IMR-90 (cell line): ENCODE measurements around the gene LRP5. TPM values are rescaled to one million over a fixed set of nuclear protein-coding genes. Genes with fewer than 3 reads are reported as not detected.

ENCODE experiments used
- ATAC-seq: fragments of 200-7000 bp; cut with Tn5 transposase; 2 replicates; pipeline ENCODE4 v1.9.1; 2020; ENCODE audit warnings: low read depth, mild to moderate bottlenecking, moderate library complexity
- BruUV-seq: library from RNA; stranded (reverse); fragments of 400-500 nt; replicated peaks from 2 replicates; lab custom pipeline; 2021; lab: Mats Ljungman, UMichigan
- CTCF ChIA-PET: fragments of 300-600 bp; formaldehyde crosslinking; extraction: SDS; loops from one replicate; lab custom pipeline; 2021; ENCODE audit warnings: antibody characterized with exemption; lab: Yijun Ruan, JAX
- POLR2A ChIA-PET: fragments of 300-600 bp; sonication (Branson Sonifier 250); formaldehyde crosslinking; loops from one replicate; lab custom pipeline; 2022; ENCODE audit warnings: antibody characterized with exemption; ENCODE audit not compliant: unreplicated experiment; lab: Charles Lee
- DNase-seq: peaks from one replicate; pipeline ENCODE4 v3.0.0; 2013
- H2AFZ ChIP-seq: replicated peaks from 2 replicates; pipeline ENCODE3; 2013; ENCODE audit warnings: low read length, mild to moderate bottlenecking; ENCODE audit not compliant: poor library complexity
- H2AK5ac ChIP-seq: 2 replicates; pipeline ENCODE4 v1.6.1; 2013; ENCODE audit warnings: low read depth, low read length, inconsistent platforms
- H2AK9ac ChIP-seq: replicated peaks from 2 replicates; pipeline ENCODE3; 2013; ENCODE audit warnings: mild to moderate bottlenecking, low read depth, low read length, moderate library complexity; ENCODE audit not compliant: poor library complexity
- H2BK120ac ChIP-seq: 2 replicates; pipeline ENCODE4 v1.6.1; 2013; ENCODE audit warnings: low read depth, low read length, inconsistent platforms
- H2BK15ac ChIP-seq: 3 replicates; pipeline ENCODE4 v1.6.1; 2013; ENCODE audit warnings: low read depth, low read length, inconsistent platforms
- H2BK20ac ChIP-seq: 2 replicates; pipeline ENCODE4 v1.6.1; 2013; ENCODE audit warnings: low read depth, mild to moderate bottlenecking, inconsistent platforms, low read length, moderate library complexity
- H2BK5ac ChIP-seq: 2 replicates; pipeline ENCODE4 v1.6.1; 2013; ENCODE audit warnings: mild to moderate bottlenecking, low read depth, low read length, inconsistent platforms; ENCODE audit not compliant: poor library complexity, severe bottlenecking
- H3K14ac ChIP-seq: replicated peaks from 2 replicates; pipeline ENCODE4 v1.6.1; 2013; ENCODE audit warnings: low read depth, low read length, inconsistent platforms
- H3K18ac ChIP-seq: 2 replicates; pipeline ENCODE4 v1.6.1; 2013; ENCODE audit warnings: low read depth, low read length, control low read depth
- H3K23ac ChIP-seq: 2 replicates; pipeline ENCODE4 v1.6.1; 2013; ENCODE audit warnings: low read depth, low read length, inconsistent platforms
- H3K27ac ChIP-seq: 2 replicates; pipeline ENCODE4 v1.5.1; 2013; ENCODE audit warnings: mild to moderate bottlenecking, control low read depth, low read length; ENCODE audit not compliant: insufficient read depth
- H3K27me3 ChIP-seq: 2 replicates; pipeline ENCODE4 v1.6.1; 2013; ENCODE audit warnings: low read length; ENCODE audit not compliant: control insufficient read depth, insufficient read depth
- H3K36me3 ChIP-seq: 2 replicates; pipeline ENCODE4 v1.6.1; 2013; ENCODE audit warnings: low read length, mixed read lengths; ENCODE audit not compliant: control insufficient read depth, insufficient read depth
- H3K4ac ChIP-seq: 2 replicates; pipeline ENCODE4 v1.6.1; 2013; ENCODE audit warnings: low read depth, low read length, inconsistent platforms
- H3K4me1 ChIP-seq: 2 replicates; pipeline ENCODE4 v1.6.1; 2013; ENCODE audit warnings: low read length, mixed read lengths; ENCODE audit not compliant: control insufficient read depth, insufficient read depth
- H3K4me2 ChIP-seq: 2 replicates; pipeline ENCODE4 v1.6.1; 2013; ENCODE audit warnings: low read depth, mild to moderate bottlenecking, control low read depth, low read length, moderate library complexity
- H3K4me3 ChIP-seq: 2 replicates; pipeline ENCODE4 v1.5.1; 2013; ENCODE audit warnings: low read depth, mild to moderate bottlenecking, control low read depth, low read length, moderate library complexity; ENCODE audit not compliant: insufficient read depth
- H3K56ac ChIP-seq: 2 replicates; pipeline ENCODE4 v1.6.1; 2013; ENCODE audit warnings: low read length, inconsistent platforms; ENCODE audit not compliant: insufficient read depth; ENCODE audit errors: extremely low read depth
- H3K79me1 ChIP-seq, 2 experiments: 2 replicates each; pipeline ENCODE4 v1.6.1; 2013; ENCODE audit warnings: low read length in 2 of 2, inconsistent platforms in 1 of 2, low read depth in 1 of 2
- H3K9ac ChIP-seq: 2 replicates; pipeline ENCODE4 v1.6.1; 2013; ENCODE audit warnings: low read depth, low read length, control low read depth
- H3K9me1 ChIP-seq: 2 replicates; pipeline ENCODE4 v1.6.1; 2013; ENCODE audit warnings: low read length, inconsistent platforms; ENCODE audit not compliant: insufficient read depth
- H3K9me3 ChIP-seq: 2 replicates; pipeline ENCODE4 v1.6.1; 2013; ENCODE audit warnings: low read length; ENCODE audit not compliant: control insufficient read depth, insufficient read depth
- H4K20me1 ChIP-seq: 2 replicates; pipeline ENCODE4 v1.6.1; 2013; ENCODE audit warnings: low read length, inconsistent platforms; ENCODE audit not compliant: insufficient read depth
- H4K5ac ChIP-seq: 2 replicates; pipeline ENCODE4 v1.6.1; 2013; ENCODE audit warnings: mild to moderate bottlenecking, low read depth, low read length, control low read depth
- H4K8ac ChIP-seq, 2 experiments: 2 replicates each; pipeline ENCODE4 v1.6.1; 2013; ENCODE audit warnings: low read depth in 2 of 2, low read length in 2 of 2, control low read depth in 1 of 2, inconsistent platforms in 1 of 2
- H4K91ac ChIP-seq: 2 replicates; pipeline ENCODE4 v1.6.1; 2013; ENCODE audit warnings: low read depth, low read length, inconsistent platforms; ENCODE audit not compliant: insufficient read depth
- BHLHE40 ChIP-seq: fragments of 150-350 bp; IDR thresholded peaks from 2 replicates; pipeline ENCODE4 v1.6.1; 2016; ENCODE audit warnings: mild to moderate bottlenecking, low read depth, low read length
- CEBPB ChIP-seq: IDR thresholded peaks from 2 replicates; pipeline ENCODE4 v1.6.1; 2012; ENCODE audit warnings: low read depth, low read length, improper control_type of control experiment
- CHD1 ChIP-seq: IDR thresholded peaks from 2 replicates; pipeline ENCODE4 v1.6.1; 2012; ENCODE audit warnings: low read depth, low read length, improper control_type of control experiment
- FOS ChIP-seq: fragments of 150-350 bp; IDR thresholded peaks from 2 replicates; pipeline ENCODE4 v1.6.1; 2016; ENCODE audit warnings: low read depth, low read length
- MAFK ChIP-seq: IDR thresholded peaks from 2 replicates; pipeline ENCODE4 v1.6.1; 2012; ENCODE audit warnings: low read depth, low read length, improper control_type of control experiment
- MAZ ChIP-seq: IDR thresholded peaks from 2 replicates; pipeline ENCODE4 v1.6.1; 2012; ENCODE audit warnings: low read depth, mild to moderate bottlenecking, low read length, improper control_type of control experiment, moderate library complexity, borderline replicate concordance
- MXI1 ChIP-seq: IDR thresholded peaks from 2 replicates; pipeline ENCODE4 v1.6.1; 2012; ENCODE audit warnings: low read depth, mild to moderate bottlenecking, low read length, moderate library complexity, borderline replicate concordance
- NFE2L2 ChIP-seq: fragments of 150-350 bp; IDR thresholded peaks from 2 replicates; pipeline ENCODE4 v1.6.1; 2016; ENCODE audit warnings: low read depth, mild to moderate bottlenecking, low read length
- POLR2A ChIP-seq: IDR thresholded peaks from 2 replicates; pipeline ENCODE4 v1.6.1; 2012; ENCODE audit warnings: mild to moderate bottlenecking, low read depth, low read length
- RCOR1 ChIP-seq: IDR thresholded peaks from 2 replicates; pipeline ENCODE4 v1.6.1; 2012; ENCODE audit warnings: mild to moderate bottlenecking, low read length, improper control_type of control experiment; ENCODE audit not compliant: insufficient replicate concordance
- RFX5 ChIP-seq: IDR thresholded peaks from 2 replicates; pipeline ENCODE4 v1.8.0; 2012; ENCODE audit warnings: low read depth, mild to moderate bottlenecking, low read length, moderate library complexity
- SMC3 ChIP-seq: fragments of 150-350 bp; IDR thresholded peaks from 2 replicates; pipeline ENCODE4 v1.6.1; 2016; ENCODE audit warnings: low read depth, mild to moderate bottlenecking, antibody characterized with exemption, low read length, moderate library complexity
- WGBS, 2 experiments: methylation state at CpG; one replicate each; pipeline versions ENCODE4 v1.1.5 to v1.1.7; 2013; ENCODE audit warnings: missing lambda C conversion rate in 2 of 2; ENCODE audit not compliant: insufficient read length in 1 of 2; ENCODE audit errors: extremely low coverage in 2 of 2; 5-methylcytosine and 5-hydroxymethylcytosine counted together
- dilution Hi-C: fragments of 300-500 bp; cut with HindIII; formaldehyde crosslinking; loops from one replicate; pipeline ENCODE4 v1.14.3; 2018; ENCODE audit warnings: low sequenced_read_pairs; ENCODE audit not compliant: unreplicated experiment
- in situ Hi-C: fragments of 300-500 bp; cut with MboI; formaldehyde crosslinking; loops from 3 replicates; pipeline ENCODE4 v1.14.3; 2019; ENCODE audit warnings: low sequenced_read_pairs, inconsistent platforms, mixed read lengths
- intact Hi-C: fragments of 100-400 bp; cut with micrococcal nuclease; formaldehyde crosslinking; loops from 2 replicates; pipeline ENCODE4 v1.10.0; 2022
- polyA plus RNA-seq, 3 experiments: library from polyadenylated mRNA; depleted of rRNA; stranded (reverse); fragments of >200 nt; gene quantifications; 2 replicates each; pipeline ENCODE4 v1.2.3, GENCODE V29; 2012; ENCODE audit warnings: low replicate concordance in 1 of 3
- total RNA-seq: library from RNA; depleted of rRNA; stranded (reverse); fragments of >200 nt; gene quantifications from 2 replicates; pipeline ENCODE4 v1.2.3, GENCODE V29; 2012
- TF ChIP-seq, protein P1 (sequence below): fragments of 150-350 bp; IDR thresholded peaks from 2 replicates; pipeline ENCODE4 v1.6.1; 2017; ENCODE audit warnings: mild to moderate bottlenecking, antibody characterized with exemption, low read length, low read depth
- TF ChIP-seq, protein P2 (sequence below): conservative IDR thresholded peaks from 2 replicates; pipeline ENCODE4 v1.5.1; 2012; ENCODE audit warnings: mild to moderate bottlenecking, low read depth, low read length, improper control_type of control experiment

Gene LRP5
- total and polyA plus RNA-seq, 2 of the 4 experiments (the other 2 are of a cell fraction) = 10.4 to 15.0 TPM

DNA sequence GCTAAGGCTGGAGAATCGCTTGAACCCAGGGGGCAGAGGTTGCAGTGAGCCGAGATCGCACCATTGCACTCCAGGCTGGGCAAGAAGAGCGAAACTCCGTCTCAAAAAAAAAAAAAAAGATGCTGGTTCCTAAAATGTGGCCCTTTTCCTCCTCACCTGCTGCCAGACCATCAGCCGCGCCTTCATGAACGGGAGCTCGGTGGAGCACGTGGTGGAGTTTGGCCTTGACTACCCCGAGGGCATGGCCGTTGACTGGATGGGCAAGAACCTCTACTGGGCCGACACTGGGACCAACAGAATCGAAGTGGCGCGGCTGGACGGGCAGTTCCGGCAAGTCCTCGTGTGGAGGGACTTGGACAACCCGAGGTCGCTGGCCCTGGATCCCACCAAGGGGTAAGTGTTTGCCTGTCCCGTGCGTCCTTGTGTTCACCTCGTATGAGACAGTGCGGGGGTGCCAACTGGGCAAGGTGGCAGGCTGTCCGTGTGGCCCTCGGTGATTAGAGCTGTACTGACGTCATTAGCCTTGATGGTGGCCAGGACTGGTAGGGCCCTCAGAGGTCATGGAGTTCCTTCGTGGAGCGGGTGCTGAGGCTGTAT lies 97.5 kb downstream of the LRP5 start:
- intact Hi-C loops = no loop called here
- Histone ChIP-seq H3K9ac (no peak overlapping the region), H2BK5ac (no peak overlapping the region), H3K4me1 (no peaks in the 10 kb centered on the region), H3K18ac (no peak overlapping the region), H3K9me1 (peaks cover 8% of the 10 kb centered on the region; the same call in 1 of the 2 replicates), H4K8ac (no peak overlapping the region), H2BK120ac (no peak overlapping the region), H3K23ac (no peak overlapping the region), H2AK9ac (no peak overlapping the region), H2AK5ac (no peak overlapping the region), H4K20me1 (no peaks in the 10 kb centered on the region; the same call in 1 of the 2 replicates), H3K4me3 (no peak overlapping the region), H3K56ac (no peak overlapping the region), H3K36me3 (peaks cover 61% of the 10 kb centered on the region), H4K5ac (no peak overlapping the region), H3K14ac (no peak overlapping the region), H4K91ac (no peak overlapping the region), H2BK20ac (no peak overlapping the region), H2AFZ (no peak overlapping the region), H3K79me1 (no peaks in the 10 kb centered on the region), H3K27ac (no peak overlapping the region), H3K4me2 (no peak overlapping the region), H3K27me3 (no peaks in the 10 kb centered on the region), H3K4ac (no peak overlapping the region), H3K9me3 (no peaks in the 10 kb centered on the region), H2BK15ac (no peak overlapping the region)
- DNase-seq (no peak), ATAC-seq (no peak)
- POLR2A ChIA-PET = no interaction called here
- BruUV-seq = no TSS peak
- in situ Hi-C loops = no loop called here
- dilution Hi-C loops = no loop called here
- TF ChIP-seq CHD1 (no peak), MAFK (no peak), FOS (no peak), MXI1 (no peak), RFX5 (no peak), NFE2L2 (no peak), CEBPB (no peak), RCOR1 (no peak), BHLHE40 (no peak), SMC3 (no peak), MAZ (no peak), POLR2A (no peak)
- TF ChIP-seq, protein P1, sequence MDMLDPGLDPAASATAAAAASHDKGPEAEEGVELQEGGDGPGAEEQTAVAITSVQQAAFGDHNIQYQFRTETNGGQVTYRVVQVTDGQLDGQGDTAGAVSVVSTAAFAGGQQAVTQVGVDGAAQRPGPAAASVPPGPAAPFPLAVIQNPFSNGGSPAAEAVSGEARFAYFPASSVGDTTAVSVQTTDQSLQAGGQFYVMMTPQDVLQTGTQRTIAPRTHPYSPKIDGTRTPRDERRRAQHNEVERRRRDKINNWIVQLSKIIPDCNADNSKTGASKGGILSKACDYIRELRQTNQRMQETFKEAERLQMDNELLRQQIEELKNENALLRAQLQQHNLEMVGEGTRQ = no peak
- TF ChIP-seq, protein P2, sequence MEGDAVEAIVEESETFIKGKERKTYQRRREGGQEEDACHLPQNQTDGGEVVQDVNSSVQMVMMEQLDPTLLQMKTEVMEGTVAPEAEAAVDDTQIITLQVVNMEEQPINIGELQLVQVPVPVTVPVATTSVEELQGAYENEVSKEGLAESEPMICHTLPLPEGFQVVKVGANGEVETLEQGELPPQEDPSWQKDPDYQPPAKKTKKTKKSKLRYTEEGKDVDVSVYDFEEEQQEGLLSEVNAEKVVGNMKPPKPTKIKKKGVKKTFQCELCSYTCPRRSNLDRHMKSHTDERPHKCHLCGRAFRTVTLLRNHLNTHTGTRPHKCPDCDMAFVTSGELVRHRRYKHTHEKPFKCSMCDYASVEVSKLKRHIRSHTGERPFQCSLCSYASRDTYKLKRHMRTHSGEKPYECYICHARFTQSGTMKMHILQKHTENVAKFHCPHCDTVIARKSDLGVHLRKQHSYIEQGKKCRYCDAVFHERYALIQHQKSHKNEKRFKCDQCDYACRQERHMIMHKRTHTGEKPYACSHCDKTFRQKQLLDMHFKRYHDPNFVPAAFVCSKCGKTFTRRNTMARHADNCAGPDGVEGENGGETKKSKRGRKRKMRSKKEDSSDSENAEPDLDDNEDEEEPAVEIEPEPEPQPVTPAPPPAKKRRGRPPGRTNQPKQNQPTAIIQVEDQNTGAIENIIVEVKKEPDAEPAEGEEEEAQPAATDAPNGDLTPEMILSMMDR = no peak
- CTCF ChIA-PET = no interaction called here
- WGBS, 2 experiments = 96% methylated on average over 17 of the region's 30 CpGs; no CpG with 5 or more reads in 1 of the 2 experiments
